ENCODE measurements around the gene ZC3H10.
"Not testable (repeated sequence)": the region's sequence is repeated elsewhere in the genome, so short reads cannot be mapped to it uniquely, and the experiment has no call there.

Gene ZC3H10

DNA sequence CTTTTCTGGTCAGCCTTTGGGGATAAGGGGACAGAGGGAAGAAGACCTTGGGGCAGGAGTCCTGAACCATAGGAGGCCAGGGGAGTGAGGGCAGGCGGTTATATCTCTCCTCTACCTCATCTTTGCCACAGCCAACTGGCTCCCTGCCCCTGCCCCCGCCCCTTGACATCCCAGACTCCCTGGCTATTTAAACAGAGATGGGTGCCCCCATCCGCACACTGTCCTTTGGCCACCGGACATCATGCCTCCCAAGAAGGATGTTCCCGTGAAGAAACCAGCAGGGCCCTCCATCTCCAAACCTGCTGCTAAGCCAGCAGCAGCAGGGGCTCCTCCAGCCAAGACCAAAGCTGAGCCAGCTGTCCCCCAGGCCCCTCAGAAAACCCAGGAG, 35.6 kb downstream of the ZC3H10 start:
- Histone ChIP-seq H3K4me1 (ENCODE audit: control insufficient read depth, insufficient read depth, low read length, poor library complexity, severe bottlenecking) (peaks cover 28% of the 10 kb centered on the region), H3K4me3 (ENCODE audit: insufficient read depth, low read depth, low read length, poor library complexity, severe bottlenecking) (no peak overlapping the region), H3K36me3 (ENCODE audit: control insufficient read depth, insufficient read depth, low read length) (no peaks in the 10 kb centered on the region), H3K9me3 (ENCODE audit: control insufficient read depth, low read length) (no peaks in the 10 kb centered on the region), H3K27me3 (replicated peaks; ENCODE audit: control insufficient read depth, insufficient read depth, low read length, poor library complexity, severe bottlenecking) (no peaks in the 10 kb centered on the region), H3K27ac (ENCODE audit: insufficient read depth, low read length, poor library complexity, severe bottlenecking) (no peak overlapping the region)
- no peak for DNase-seq

DNA sequence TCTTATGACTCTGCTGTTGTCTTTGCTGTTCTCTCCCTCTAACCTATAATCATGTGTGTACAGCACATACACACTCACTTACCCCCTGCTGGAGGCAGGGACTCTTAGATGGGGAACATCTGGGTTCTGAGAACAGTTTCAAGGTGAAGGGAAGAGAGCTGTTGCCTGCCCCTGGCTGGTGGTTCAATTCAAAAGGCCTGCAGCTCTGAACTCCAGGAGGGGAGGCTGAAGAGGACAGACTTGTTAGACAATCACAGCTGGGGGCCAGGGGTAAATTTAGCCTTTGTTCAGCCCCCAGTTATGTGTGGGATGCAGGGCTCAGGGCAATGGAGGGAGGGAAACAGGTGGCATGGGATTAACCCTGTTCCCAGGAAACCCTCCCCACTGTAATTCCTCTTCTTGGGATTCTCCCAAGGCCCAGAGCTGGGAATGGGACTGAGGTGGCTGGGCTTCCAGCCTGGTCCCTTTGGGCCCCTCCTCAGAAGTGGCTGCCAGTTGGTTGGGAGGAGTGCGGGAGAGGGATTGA, 36.2 kb downstream of the ZC3H10 start:
- Histone ChIP-seq H3K27me3 (replicated peaks; ENCODE audit: control insufficient read depth, insufficient read depth, low read length, poor library complexity, severe bottlenecking) (no peaks in the 10 kb centered on the region), H3K4me1 (ENCODE audit: control insufficient read depth, insufficient read depth, low read length, poor library complexity, severe bottlenecking) (peaks cover 32% of the 10 kb centered on the region), H3K36me3 (ENCODE audit: control insufficient read depth, insufficient read depth, low read length) (no peaks in the 10 kb centered on the region), H3K4me3 (ENCODE audit: insufficient read depth, low read depth, low read length, poor library complexity, severe bottlenecking) (no peak overlapping the region), H3K27ac (ENCODE audit: insufficient read depth, low read length, poor library complexity, severe bottlenecking) (no peak overlapping the region), H3K9me3 (ENCODE audit: control insufficient read depth, low read length) (no peaks in the 10 kb centered on the region)
- no peak for DNase-seq

DNA sequence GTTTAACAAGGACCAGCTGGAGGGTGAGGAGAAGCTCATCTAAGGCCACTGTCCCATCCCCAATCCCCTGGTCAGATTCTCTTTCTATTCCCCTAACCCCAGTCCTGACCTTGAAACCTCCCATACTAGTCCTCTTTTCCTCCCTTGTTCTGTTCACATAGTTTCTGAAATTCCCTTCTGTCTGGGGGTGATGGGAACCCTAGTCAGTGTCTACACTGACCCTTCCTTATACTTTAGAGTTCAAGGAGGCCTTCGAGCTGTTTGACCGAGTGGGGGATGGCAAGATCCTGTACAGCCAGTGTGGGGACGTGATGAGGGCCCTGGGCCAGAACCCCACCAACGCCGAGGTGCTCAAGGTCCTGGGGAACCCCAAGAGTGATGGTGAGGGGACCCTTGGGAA, 36.8 kb downstream of the ZC3H10 start:
- Histone ChIP-seq H3K27me3 (replicated peaks; ENCODE audit: control insufficient read depth, insufficient read depth, low read length, poor library complexity, severe bottlenecking) (no peaks in the 10 kb centered on the region), H3K9me3 (ENCODE audit: control insufficient read depth, low read length) (no peaks in the 10 kb centered on the region), H3K4me3 (ENCODE audit: insufficient read depth, low read depth, low read length, poor library complexity, severe bottlenecking) (no peak overlapping the region), H3K36me3 (ENCODE audit: control insufficient read depth, insufficient read depth, low read length) (no peaks in the 10 kb centered on the region), H3K4me1 (ENCODE audit: control insufficient read depth, insufficient read depth, low read length, poor library complexity, severe bottlenecking) (peaks cover 37% of the 10 kb centered on the region), H3K27ac (ENCODE audit: insufficient read depth, low read length, poor library complexity, severe bottlenecking) (no peak overlapping the region)
- DNase-seq, result no peak

DNA sequence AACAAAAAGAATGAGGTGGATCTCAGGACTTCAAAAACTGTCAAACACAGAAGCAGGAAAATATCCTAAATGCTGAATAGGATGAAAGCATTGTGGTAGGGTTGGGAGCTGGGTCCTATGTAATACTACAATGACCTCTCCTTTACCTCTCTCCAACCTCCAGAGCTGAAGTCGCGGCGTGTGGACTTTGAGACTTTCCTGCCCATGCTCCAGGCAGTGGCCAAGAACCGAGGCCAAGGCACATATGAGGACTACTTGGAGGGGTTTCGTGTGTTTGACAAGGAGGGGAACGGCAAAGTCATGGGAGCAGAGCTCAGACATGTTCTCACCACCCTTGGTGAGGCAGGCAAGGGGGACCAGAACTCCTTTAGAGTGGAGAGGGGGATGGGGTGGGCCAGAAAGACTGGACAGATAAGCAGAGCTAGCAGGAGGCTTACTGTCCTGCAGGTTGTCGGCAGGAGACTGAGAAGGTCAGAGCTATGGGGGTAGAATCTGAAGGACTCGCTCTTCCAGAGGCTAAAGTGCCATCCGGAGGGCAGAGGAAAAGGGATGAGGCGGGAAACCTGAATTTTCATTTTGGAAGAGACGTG, 37.3 kb downstream of the ZC3H10 start:
- Histone ChIP-seq H3K4me1 (ENCODE audit: control insufficient read depth, insufficient read depth, low read length, poor library complexity, severe bottlenecking) (peaks cover 42% of the 10 kb centered on the region), H3K9me3 (ENCODE audit: control insufficient read depth, low read length) (no peaks in the 10 kb centered on the region), H3K36me3 (ENCODE audit: control insufficient read depth, insufficient read depth, low read length) (no peaks in the 10 kb centered on the region), H3K27me3 (replicated peaks; ENCODE audit: control insufficient read depth, insufficient read depth, low read length, poor library complexity, severe bottlenecking) (no peaks in the 10 kb centered on the region), H3K27ac (ENCODE audit: insufficient read depth, low read length, poor library complexity, severe bottlenecking) (no peak overlapping the region), H3K4me3 (ENCODE audit: insufficient read depth, low read depth, low read length, poor library complexity, severe bottlenecking) (no peak overlapping the region)
- DNase-seq, result no peak

DNA sequence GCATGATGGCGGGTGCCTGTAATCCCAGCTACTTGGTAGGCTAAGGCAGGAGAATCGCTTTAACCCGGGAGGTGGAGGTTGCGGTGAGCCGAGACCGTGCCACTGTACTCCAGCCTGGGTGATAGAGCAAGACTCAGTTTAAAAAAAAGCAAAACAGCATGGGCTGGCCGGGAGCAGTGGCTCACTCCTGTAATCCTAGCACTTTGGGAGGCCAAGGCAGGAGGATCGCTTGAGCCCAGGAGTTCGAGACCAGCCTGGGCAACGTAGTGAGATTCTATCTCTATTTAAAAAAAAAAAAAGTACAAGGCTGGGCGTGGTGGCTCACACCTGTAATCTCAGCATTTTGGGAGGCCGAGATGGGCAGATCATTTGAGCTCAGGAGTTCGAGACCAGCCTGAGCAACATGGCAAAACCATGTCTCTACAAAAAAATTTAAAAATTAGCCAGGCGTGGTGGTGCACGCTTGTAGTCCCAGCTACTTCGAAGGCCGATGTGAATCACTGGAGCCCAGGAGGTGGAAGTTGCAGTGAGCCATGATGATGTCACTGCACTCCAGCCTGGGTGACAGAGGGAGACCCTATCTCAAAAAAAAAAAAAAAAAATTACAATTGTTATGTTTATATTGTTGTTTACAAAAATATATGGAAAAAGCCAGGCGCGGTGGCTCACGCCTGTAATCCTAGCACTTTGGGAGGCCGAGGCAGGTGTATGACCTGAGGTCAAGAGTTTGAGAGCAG, 38.6 kb downstream of the ZC3H10 start:
- not testable (repeated sequence) for H3K4me3 ChIP-seq (ENCODE audit: insufficient read depth, low read depth, low read length, poor library complexity, severe bottlenecking); H3K27me3 ChIP-seq (replicated peaks; ENCODE audit: control insufficient read depth, insufficient read depth, low read length, poor library complexity, severe bottlenecking); H3K27ac ChIP-seq (ENCODE audit: insufficient read depth, low read length, poor library complexity, severe bottlenecking); H3K9me3 ChIP-seq (ENCODE audit: control insufficient read depth, low read length); DNase-seq
- peaks cover 11% of the 10 kb centered on the region for H3K36me3 ChIP-seq (ENCODE audit: control insufficient read depth, insufficient read depth, low read length)
- H3K4me1 ChIP-seq (ENCODE audit: control insufficient read depth, insufficient read depth, low read length, poor library complexity, severe bottlenecking), result peaks cover 46% of the 10 kb centered on the region

DNA sequence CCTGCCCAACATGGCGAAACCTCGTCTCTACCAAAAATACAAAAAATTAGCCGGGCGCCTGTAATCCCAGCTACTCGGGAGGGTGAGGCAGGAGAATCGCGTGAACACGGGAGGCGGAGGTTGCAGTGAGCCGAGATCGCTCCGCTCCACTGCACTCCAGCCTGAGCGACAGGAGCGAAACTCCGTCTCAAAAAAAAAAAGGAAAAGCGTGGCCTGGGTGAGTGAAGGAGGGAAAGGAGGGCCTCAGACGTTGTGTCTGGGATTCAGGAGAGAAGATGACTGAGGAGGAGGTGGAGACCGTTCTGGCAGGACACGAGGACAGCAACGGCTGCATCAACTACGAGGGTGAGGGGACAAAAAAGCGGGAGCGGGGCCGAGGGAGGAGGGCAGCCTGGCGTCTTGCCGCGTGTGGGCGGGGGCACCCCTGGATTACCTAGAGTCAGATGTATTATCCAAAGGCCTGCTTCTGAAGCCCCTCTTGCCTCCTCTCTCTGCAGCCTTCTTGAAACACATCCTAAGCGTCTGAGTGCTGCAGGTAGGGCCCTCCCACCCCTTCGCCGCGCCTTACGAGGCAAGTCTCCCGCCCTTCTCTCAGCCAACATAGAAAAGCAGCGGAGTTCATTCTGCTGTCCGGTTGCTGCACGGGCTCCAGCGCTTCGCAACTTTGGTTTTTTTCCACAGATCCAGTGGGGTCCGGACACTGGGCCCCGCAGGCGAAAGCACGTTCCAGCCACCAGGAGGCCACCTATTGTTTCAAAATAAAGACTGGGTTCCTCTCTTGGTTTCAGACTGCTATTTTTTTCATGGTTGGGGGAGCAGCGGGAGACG, 39.3 kb downstream of the ZC3H10 start:
- DNase-seq, result peak in 2 of 3 donors; percentile 23 to 58

DNA sequence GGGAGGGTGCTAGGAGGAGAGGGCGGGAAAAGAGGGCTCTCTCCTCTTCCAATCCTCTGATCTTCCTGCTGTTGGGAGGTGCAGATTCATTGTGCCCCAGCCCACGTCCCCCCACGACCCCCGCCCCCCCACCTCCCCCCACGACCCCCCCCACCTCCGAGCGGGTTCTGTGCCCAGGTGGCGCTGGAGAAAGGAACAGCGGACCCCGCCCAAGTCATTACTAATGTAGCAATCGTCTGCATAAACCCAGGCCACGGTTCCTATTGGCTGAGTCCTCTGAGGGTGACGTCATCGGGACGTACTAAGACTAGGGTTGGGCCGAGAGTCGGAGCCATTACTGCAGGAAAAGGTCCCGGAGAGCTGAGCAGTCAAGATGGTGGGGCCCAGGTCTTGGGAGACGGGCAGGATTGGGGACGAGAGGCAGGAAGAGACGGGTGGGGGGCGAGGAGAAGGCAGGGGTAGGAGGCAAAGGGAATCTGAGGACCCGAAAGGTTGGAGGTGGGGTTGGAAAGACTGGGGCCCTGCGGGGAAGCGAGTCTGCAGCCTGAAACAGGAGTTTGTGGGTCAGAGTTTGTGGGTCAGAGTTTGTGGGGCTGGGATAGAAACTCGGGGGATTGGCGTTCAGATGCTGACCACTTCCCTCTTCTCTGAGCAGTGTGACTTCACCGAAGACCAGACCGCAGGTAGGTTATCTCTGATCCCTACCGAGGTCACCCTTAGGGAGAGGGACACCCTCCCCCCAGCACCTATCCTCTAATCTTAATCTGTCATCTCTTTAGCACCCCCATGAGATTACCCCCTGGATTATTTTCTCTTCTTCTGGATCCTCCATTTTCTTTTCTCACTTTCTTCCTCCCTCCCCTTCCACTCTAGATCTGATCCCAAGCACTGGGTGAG, 40.2 kb downstream of the ZC3H10 start, which contains the start of gene MYL6:
Gene MYL6 (plus strand): TSS at position 331 of the 897 bp plus-strand sequence. CDS start 43 bp downstream, at position 374.
- H3K4me3 ChIP-seq (ENCODE audit: insufficient read depth, low read depth, low read length, poor library complexity, severe bottlenecking), result peak within 1 kb of the TSS; percentile 87
- peak within 1 kb of the TSS; percentile 95 for H3K27ac ChIP-seq (ENCODE audit: insufficient read depth, low read length, poor library complexity, severe bottlenecking)
- peak; percentile 84 to 91 (median 87) for DNase-seq
- H3K9me3 ChIP-seq (ENCODE audit: control insufficient read depth, low read length), result no peaks in the 10 kb centered on the region
- H3K27me3 ChIP-seq (replicated peaks; ENCODE audit: control insufficient read depth, insufficient read depth, low read length, poor library complexity, severe bottlenecking), result no peaks in the 10 kb centered on the region
- peaks cover 24% of the 10 kb centered on the region for H3K36me3 ChIP-seq (ENCODE audit: control insufficient read depth, insufficient read depth, low read length)
- H3K4me1 ChIP-seq (ENCODE audit: control insufficient read depth, insufficient read depth, low read length, poor library complexity, severe bottlenecking), result peaks cover 33% of the 10 kb centered on the region

More for the DNA sequence above, 39.3 kb downstream of the ZC3H10 start:
- H3K27ac ChIP-seq (ENCODE audit: insufficient read depth, low read length, poor library complexity, severe bottlenecking), result peak overlapping the region; percentile 95
- peaks cover 40% of the 10 kb centered on the region for H3K4me1 ChIP-seq (ENCODE audit: control insufficient read depth, insufficient read depth, low read length, poor library complexity, severe bottlenecking)
- H3K9me3 ChIP-seq (ENCODE audit: control insufficient read depth, low read length), result no peaks in the 10 kb centered on the region
- H3K27me3 ChIP-seq (replicated peaks; ENCODE audit: control insufficient read depth, insufficient read depth, low read length, poor library complexity, severe bottlenecking), result no peaks in the 10 kb centered on the region
- H3K36me3 ChIP-seq (ENCODE audit: control insufficient read depth, insufficient read depth, low read length), result peaks cover 18% of the 10 kb centered on the region
- peak overlapping the region; percentile 77 for H3K4me3 ChIP-seq (ENCODE audit: insufficient read depth, low read depth, low read length, poor library complexity, severe bottlenecking)

DNA sequence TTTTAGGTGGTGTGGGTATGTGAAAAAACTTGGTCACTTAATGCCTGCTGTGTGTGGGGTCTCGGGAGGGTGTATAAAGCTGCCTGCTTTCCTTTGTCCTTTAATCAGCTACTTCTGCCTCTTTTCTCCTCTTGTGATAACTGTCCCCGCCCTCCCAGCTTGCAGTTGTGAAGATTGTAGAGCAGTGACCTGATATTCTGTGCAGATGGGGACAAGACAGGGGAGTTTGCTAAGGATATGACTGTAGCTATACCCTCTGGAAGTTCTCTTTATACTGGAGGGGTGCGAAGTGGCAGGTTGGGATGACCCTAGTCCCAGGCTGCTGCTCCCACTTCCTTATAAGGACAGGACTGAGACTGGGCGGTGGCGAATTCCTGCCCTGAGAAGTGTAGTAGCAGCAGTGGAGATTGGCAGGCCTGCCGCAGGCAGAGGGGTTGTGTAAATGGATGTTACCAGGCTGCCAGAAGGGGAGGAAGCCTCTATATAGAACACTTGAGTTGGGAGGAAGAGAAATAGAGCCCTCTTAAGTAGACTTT, 40.9 kb downstream of the ZC3H10 start:
- peaks cover 32% of the 10 kb centered on the region for H3K36me3 ChIP-seq (ENCODE audit: control insufficient read depth, insufficient read depth, low read length)
- H3K9me3 ChIP-seq (ENCODE audit: control insufficient read depth, low read length), result no peaks in the 10 kb centered on the region
- H3K4me3 ChIP-seq (ENCODE audit: insufficient read depth, low read depth, low read length, poor library complexity, severe bottlenecking), result peak overlapping the region; percentile 87
- peaks cover 33% of the 10 kb centered on the region for H3K4me1 ChIP-seq (ENCODE audit: control insufficient read depth, insufficient read depth, low read length, poor library complexity, severe bottlenecking)
- no peak for DNase-seq
- peak overlapping the region; percentile 95 for H3K27ac ChIP-seq (ENCODE audit: insufficient read depth, low read length, poor library complexity, severe bottlenecking)
- H3K27me3 ChIP-seq (replicated peaks; ENCODE audit: control insufficient read depth, insufficient read depth, low read length, poor library complexity, severe bottlenecking), result no peaks in the 10 kb centered on the region

All from effector memory CD4-positive, alpha-beta T cell (primary cell).